MM.1S (cell line): Measurements from ENCODE around the gene PELI1.
A peak's percentile ranks its signal among the peaks of the same experiment; 100 is the strongest.

Source experiments
- DNase-seq: peaks from one replicate; pipeline ENCODE4 v3.0.0-alpha.2; 2015
- H2AFZ ChIP-seq: fragments of 300-600 bp; sonication (generic); 2 replicates; pipeline ENCODE4 v1.6.0; 2016; ENCODE audit warnings: antibody characterized with exemption, low read length
- H3F3A ChIP-seq: fragments of 300-600 bp; sonication (generic); 2 replicates; pipeline ENCODE4 v1.6.1; 2016; ENCODE audit warnings: mild to moderate bottlenecking, antibody characterized with exemption, low read length, moderate library complexity, mixed read lengths; ENCODE audit not compliant: insufficient read depth
- H3K27ac ChIP-seq: fragments of 300-600 bp; sonication (generic); 2 replicates; pipeline ENCODE4 v1.5.1; 2016; ENCODE audit warnings: mild to moderate bottlenecking, low read length
- H3K27me3 ChIP-seq: fragments of 300-600 bp; sonication (generic); replicated peaks from 2 replicates; pipeline ENCODE4 v1.6.0; 2016; ENCODE audit warnings: low read length; ENCODE audit not compliant: insufficient read depth
- H3K36me3 ChIP-seq: fragments of 300-600 bp; sonication (generic); replicated peaks from 2 replicates; pipeline ENCODE4 v1.6.1; 2016; ENCODE audit warnings: mild to moderate bottlenecking, low read length, mixed read lengths; ENCODE audit not compliant: insufficient read depth
- H3K4me1 ChIP-seq: fragments of 300-600 bp; sonication (generic); 2 replicates; pipeline ENCODE4 v1.6.1; 2016; ENCODE audit warnings: low read length, mixed read lengths
- H3K4me2 ChIP-seq: fragments of 300-600 bp; sonication (generic); 2 replicates; pipeline ENCODE4 v1.6.0; 2016; ENCODE audit warnings: low read depth, low read length
- H3K4me3 ChIP-seq: fragments of 300-600 bp; sonication (generic); 2 replicates; pipeline ENCODE4 v1.5.1; 2016; ENCODE audit warnings: low read length, mixed read lengths
- H3K79me2 ChIP-seq: fragments of 300-600 bp; sonication (generic); 2 replicates; pipeline ENCODE4 v1.6.1; 2016; ENCODE audit warnings: mixed run types, low read length, mixed read lengths
- H3K9ac ChIP-seq: fragments of 300-600 bp; sonication (generic); 2 replicates; pipeline ENCODE4 v1.6.1; 2016; ENCODE audit warnings: low read length, mixed read lengths
- H3K9me2 ChIP-seq: fragments of 300-600 bp; sonication (generic); replicated peaks from 2 replicates; pipeline ENCODE4 v1.6.1; 2016; ENCODE audit warnings: mild to moderate bottlenecking, low read length, mixed read lengths; ENCODE audit not compliant: insufficient read depth
- H3K9me3 ChIP-seq: fragments of 300-600 bp; sonication (generic); replicated peaks from 2 replicates; pipeline ENCODE4 v1.6.1; 2016; ENCODE audit warnings: mild to moderate bottlenecking, low read length, mixed read lengths; ENCODE audit not compliant: insufficient read depth
- H4K20me1 ChIP-seq: fragments of 300-600 bp; sonication (generic); 2 replicates; pipeline ENCODE4 v1.6.1; 2016; ENCODE audit warnings: mild to moderate bottlenecking, low read length, moderate library complexity, mixed read lengths; ENCODE audit not compliant: insufficient read depth
- EZH2 ChIP-seq: fragments of 300-600 bp; sonication (generic); optimal IDR thresholded peaks from 2 replicates; pipeline ENCODE3; 2017; ENCODE audit warnings: low read depth, mild to moderate bottlenecking, antibody characterized with exemption, low read length, mixed read lengths
- EZH2phosphoT487 ChIP-seq: fragments of 300-600 bp; sonication (generic); IDR thresholded peaks from 2 replicates; pipeline ENCODE4 v1.6.1; 2018; ENCODE audit warnings: antibody characterized with exemption, low read length
- TF ChIP-seq, protein P1 (sequence below): fragments of 300-600 bp; sonication (generic); IDR thresholded peaks from 2 replicates; pipeline ENCODE4 v1.5.1; 2016; ENCODE audit warnings: antibody characterized with exemption, low read length, mixed read lengths

Gene PELI1

DNA sequence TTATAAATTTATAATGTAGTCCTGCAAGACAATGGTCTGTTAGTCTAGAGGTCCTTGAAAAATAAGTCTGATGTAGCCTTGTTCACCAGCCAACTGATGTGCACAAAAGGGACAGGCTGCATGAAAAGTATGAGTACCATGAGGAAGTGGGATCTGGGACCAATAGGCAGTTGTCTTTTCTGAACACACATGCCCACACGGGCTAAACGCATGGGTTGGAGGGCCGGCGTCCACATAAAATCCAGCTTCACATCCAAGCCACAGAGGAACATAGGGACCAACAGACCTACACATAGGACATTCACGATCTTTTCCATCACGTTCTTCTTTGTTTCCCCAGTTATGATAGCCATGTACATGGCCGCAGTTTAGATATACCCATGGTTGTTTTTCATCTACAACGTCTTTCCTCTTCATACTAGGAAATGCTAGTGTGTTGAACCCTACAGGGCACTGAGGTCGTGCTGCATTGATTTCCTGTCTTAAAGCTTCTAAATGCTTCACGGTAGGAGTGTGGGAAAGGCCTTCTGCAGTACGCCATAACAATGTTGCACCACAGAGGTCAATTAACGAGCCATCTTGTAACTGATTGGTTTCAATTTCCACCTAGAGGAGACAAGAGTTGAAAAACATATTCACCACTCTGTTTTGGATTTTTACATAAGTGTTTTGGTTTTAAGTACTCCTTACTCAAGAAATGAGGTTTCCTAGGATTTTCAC lies 49.4 kb downstream of the PELI1 start:
- no peak overlapping the region for H2AFZ ChIP-seq
- H3K4me1 ChIP-seq: peaks cover 14% of the 10 kb centered on the region
- H3K9me3 ChIP-seq: no peaks in the 10 kb centered on the region
- H3F3A ChIP-seq: no peaks in the 10 kb centered on the region
- DNase-seq: no peak
- H3K4me3 ChIP-seq: no peak overlapping the region
- peaks cover 14% of the 10 kb centered on the region for H3K36me3 ChIP-seq
- TF ChIP-seq, protein P1, sequence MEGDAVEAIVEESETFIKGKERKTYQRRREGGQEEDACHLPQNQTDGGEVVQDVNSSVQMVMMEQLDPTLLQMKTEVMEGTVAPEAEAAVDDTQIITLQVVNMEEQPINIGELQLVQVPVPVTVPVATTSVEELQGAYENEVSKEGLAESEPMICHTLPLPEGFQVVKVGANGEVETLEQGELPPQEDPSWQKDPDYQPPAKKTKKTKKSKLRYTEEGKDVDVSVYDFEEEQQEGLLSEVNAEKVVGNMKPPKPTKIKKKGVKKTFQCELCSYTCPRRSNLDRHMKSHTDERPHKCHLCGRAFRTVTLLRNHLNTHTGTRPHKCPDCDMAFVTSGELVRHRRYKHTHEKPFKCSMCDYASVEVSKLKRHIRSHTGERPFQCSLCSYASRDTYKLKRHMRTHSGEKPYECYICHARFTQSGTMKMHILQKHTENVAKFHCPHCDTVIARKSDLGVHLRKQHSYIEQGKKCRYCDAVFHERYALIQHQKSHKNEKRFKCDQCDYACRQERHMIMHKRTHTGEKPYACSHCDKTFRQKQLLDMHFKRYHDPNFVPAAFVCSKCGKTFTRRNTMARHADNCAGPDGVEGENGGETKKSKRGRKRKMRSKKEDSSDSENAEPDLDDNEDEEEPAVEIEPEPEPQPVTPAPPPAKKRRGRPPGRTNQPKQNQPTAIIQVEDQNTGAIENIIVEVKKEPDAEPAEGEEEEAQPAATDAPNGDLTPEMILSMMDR: no peak
- TF ChIP-seq EZH2: no peak
- TF ChIP-seq EZH2phosphoT487: no peak
- H4K20me1 ChIP-seq: no peaks in the 10 kb centered on the region
- no peaks in the 10 kb centered on the region for H3K9me2 ChIP-seq
- no peak overlapping the region for H3K4me2 ChIP-seq
- 0 out of 2 replicates have a peak, but pooled peaks cover 9% of the 10 kb centered on the region for H3K79me2 ChIP-seq
- H3K27me3 ChIP-seq: no peaks in the 10 kb centered on the region
- H3K9ac ChIP-seq: no peak overlapping the region
- no peak overlapping the region for H3K27ac ChIP-seq

DNA sequence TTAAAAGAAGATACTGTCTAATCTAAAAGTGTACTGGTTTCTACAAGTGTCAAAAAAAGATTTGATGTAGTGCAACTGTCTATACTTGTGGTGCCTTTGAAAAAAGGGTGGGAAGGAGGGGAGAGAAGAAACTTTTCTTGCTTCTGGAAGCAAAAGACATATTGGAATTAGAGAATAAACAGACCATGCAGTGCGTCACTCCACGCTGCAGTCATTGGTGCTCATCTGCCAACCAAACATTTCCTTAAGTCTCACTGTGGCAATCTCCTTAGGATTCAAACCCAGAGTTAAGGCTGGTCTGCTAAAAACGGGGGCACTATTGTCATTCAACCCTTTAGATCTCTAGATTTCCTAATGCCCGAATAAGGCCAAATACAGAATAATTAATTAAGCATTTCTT lies 50.9 kb downstream of the PELI1 start:
- H3K9me2 ChIP-seq: no peaks in the 10 kb centered on the region
- H2AFZ ChIP-seq: no peak overlapping the region
- TF ChIP-seq EZH2 (no peak), EZH2phosphoT487 (no peak)
- TF ChIP-seq, protein P1: no peak
- 0 out of 2 replicates have a peak, but pooled peaks cover under 1% of the 10 kb centered on the region for H3K79me2 ChIP-seq
- H3K9me3 ChIP-seq: no peaks in the 10 kb centered on the region
- H4K20me1 ChIP-seq: no peaks in the 10 kb centered on the region
- no peak overlapping the region for H3K9ac ChIP-seq
- H3K36me3 ChIP-seq: peaks cover 11% of the 10 kb centered on the region
- no peak overlapping the region for H3K27ac ChIP-seq
- H3K4me2 ChIP-seq: no peak overlapping the region
- DNase-seq: no peak
- H3K4me3 ChIP-seq: no peak overlapping the region
- H3K27me3 ChIP-seq: no peaks in the 10 kb centered on the region
- H3K4me1 ChIP-seq: peaks cover 14% of the 10 kb centered on the region
- no peaks in the 10 kb centered on the region for H3F3A ChIP-seq

DNA sequence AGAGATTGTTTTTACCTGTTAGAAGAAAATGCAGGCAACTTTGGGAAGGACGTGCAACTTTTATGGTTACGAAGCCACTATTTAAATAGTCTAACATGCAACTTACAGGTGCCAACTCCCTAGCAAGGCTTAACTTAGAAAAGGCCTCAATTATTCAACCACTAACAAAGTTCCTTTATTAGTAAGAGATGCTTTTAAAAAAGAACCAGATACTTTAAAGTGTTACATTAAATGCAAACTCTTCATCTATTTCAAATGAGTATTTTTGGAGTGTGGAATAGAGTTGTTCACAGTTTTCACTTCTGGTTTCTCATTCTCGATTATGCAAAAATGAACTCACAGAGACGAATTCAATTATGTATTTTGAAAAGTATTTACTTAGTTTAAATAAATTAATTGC lies 51.7 kb downstream of the PELI1 start:
- H3K9me3 ChIP-seq: no peaks in the 10 kb centered on the region
- TF ChIP-seq, protein P1: no peak
- TF ChIP-seq EZH2phosphoT487 (no peak), EZH2 (no peak)
- DNase-seq: no peak
- H3K4me3 ChIP-seq: no peak overlapping the region
- no peaks in the 10 kb centered on the region for H3F3A ChIP-seq
- H3K27ac ChIP-seq: no peak overlapping the region
- no peaks in the 10 kb centered on the region for H4K20me1 ChIP-seq
- no peaks in the 10 kb centered on the region for H3K27me3 ChIP-seq
- peaks cover 11% of the 10 kb centered on the region for H3K36me3 ChIP-seq
- H2AFZ ChIP-seq: no peak overlapping the region
- H3K9ac ChIP-seq: no peak overlapping the region
- peaks cover 14% of the 10 kb centered on the region for H3K4me1 ChIP-seq
- no peaks in the 10 kb centered on the region for H3K79me2 ChIP-seq
- no peaks in the 10 kb centered on the region for H3K9me2 ChIP-seq
- peak overlapping the region; percentile 10; the same call in 1 of the 2 replicates for H3K4me2 ChIP-seq
